ENCODE measurements around the gene MPHOSPH6.
"Not testable (repeated sequence)": the region's sequence is repeated elsewhere in the genome, so short reads cannot be mapped to it uniquely, and the experiment has no call there.

MPHOSPH6 gene

DNA sequence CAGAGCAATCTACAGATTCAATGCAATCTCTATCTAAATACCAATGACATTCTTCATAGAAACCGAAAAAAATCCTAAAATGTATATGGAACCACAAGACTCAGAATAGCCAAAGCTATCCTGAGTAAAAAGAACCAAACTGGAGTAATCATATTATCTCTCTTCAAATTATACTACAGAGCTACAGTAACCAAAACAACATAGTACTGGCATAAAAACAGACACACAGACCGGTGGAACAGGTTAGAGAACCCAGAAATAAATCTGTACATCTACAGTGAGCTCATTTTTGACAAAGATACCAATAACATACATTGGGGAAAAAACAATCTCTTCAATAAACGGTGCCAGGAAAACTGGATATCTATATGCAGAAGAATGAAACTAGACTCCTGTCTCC, 45.4 kb downstream of the MPHOSPH6 start:
- no peaks in the 10 kb centered on the region for H3K36me3 Mint-ChIP-seq (ENCODE audit: low read depth)
- H3K27ac Mint-ChIP-seq: no peak overlapping the region
- no peaks in the 10 kb centered on the region for H3K9me3 Mint-ChIP-seq
- H3K4me1 Mint-ChIP-seq (ENCODE audit: low read depth): peaks cover 2% of the 10 kb centered on the region
- no peak for DNase-seq (ENCODE audit: low spot score)
- H3K4me3 Mint-ChIP-seq: no peak overlapping the region
- peaks cover 25% of the 10 kb centered on the region for H3K27me3 Mint-ChIP-seq (ENCODE audit: low read depth)

DNA sequence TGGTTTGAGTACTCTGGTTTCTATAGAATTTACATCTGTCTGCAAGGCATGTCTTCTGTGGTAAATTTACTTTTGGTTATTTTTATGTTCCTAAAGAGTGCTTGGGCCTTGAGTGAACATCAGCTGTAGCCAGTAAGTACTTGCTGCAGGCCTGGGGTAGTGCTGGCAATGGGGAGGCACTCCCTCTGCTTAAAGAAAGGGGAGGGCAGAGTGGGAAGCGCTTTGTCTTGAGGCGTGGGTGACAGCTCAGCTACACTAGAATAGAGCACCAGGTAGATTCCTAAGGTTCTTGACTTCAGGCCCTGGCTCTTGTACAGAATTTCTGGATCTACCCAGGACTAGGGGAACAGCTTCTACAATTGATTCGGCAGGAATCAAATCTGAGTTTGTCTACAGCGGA, 50.6 kb downstream of the MPHOSPH6 start:
- Mint-ChIP-seq H3K27ac (no peak overlapping the region), H3K4me1 (ENCODE audit: low read depth) (no peaks in the 10 kb centered on the region), H3K9me3 (no peaks in the 10 kb centered on the region), H3K27me3 (ENCODE audit: low read depth) (peaks cover 17% of the 10 kb centered on the region), H3K36me3 (ENCODE audit: low read depth) (no peaks in the 10 kb centered on the region), H3K4me3 (no peak overlapping the region)
- no peak for DNase-seq (ENCODE audit: low spot score)

DNA sequence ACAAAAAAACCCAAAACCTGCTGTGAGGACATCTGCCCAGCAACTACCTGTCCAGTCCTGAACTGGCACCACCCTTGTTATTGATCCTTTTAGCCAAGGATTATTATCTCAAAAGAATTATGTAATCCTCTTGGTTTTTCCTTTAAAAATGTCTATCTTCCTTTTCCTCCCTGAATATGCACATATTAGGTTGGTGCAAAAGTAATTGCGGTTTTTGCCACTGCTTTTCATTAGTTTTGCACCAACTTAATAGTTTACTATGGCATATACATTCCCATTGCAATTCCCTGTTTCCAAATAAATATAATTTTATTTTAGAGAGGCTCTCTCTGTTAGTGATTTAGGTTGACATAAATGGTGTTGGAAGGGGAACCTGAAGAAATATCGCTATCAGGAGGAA, 51.3 kb downstream of the MPHOSPH6 start:
- Mint-ChIP-seq H3K36me3 (ENCODE audit: low read depth) (no peaks in the 10 kb centered on the region), H3K4me1 (ENCODE audit: low read depth) (no peaks in the 10 kb centered on the region), H3K9me3 (no peaks in the 10 kb centered on the region), H3K27ac (no peak overlapping the region), H3K4me3 (no peak overlapping the region), H3K27me3 (ENCODE audit: low read depth) (peaks cover 14% of the 10 kb centered on the region)
- DNase-seq (ENCODE audit: low spot score): no peak

DNA sequence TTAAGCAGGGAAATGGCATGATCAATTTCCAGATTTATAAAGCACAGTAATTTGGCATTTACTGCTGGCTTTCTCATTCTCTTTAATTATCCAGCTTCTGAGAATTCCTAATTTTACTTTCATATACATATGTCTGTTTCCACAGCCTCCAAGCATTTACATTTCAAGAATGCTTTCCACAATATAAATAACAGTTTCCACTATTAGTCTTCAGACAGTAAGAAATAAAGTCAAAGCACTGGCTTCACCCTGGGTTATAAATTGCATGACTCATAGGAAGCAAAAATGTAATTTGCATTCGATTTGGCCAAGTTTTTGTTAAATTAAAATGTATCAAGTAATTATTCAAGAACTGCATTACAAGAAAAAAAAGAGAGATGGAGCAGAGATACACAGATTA, 53.5 kb downstream of the MPHOSPH6 start:
- Mint-ChIP-seq H3K4me3 (no peak overlapping the region), H3K4me1 (ENCODE audit: low read depth) (peaks cover 2% of the 10 kb centered on the region), H3K27ac (no peak overlapping the region), H3K36me3 (ENCODE audit: low read depth) (no peaks in the 10 kb centered on the region), H3K27me3 (ENCODE audit: low read depth) (peaks cover 5% of the 10 kb centered on the region), H3K9me3 (no peaks in the 10 kb centered on the region)
- no peak for DNase-seq (ENCODE audit: low spot score)

DNA sequence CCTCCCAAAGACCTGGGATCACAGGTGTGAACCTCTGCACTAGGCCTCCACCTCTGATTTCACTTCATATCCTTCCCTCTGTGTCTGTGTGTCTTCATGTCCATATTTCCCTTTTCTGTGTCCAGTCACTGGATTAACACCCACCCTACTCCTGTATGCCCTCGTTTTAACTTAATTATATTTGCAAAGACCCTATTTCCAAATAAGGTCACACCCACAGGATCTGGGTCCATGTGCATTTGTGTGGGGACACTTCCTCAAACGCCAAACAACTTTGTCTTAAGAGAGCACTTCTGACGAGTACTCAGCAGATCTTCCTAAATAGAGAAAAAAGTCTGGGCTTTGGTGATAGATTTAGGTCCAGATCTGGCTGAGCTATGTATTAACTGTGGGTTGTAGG, 56.3 kb downstream of the MPHOSPH6 start:
- no peaks in the 10 kb centered on the region for H3K36me3 Mint-ChIP-seq (ENCODE audit: low read depth)
- peaks cover 2% of the 10 kb centered on the region for H3K4me1 Mint-ChIP-seq (ENCODE audit: low read depth)
- no peaks in the 10 kb centered on the region for H3K9me3 Mint-ChIP-seq
- no peak for DNase-seq (ENCODE audit: low spot score)
- peaks cover 5% of the 10 kb centered on the region for H3K27me3 Mint-ChIP-seq (ENCODE audit: low read depth)
- no peak overlapping the region for H3K27ac Mint-ChIP-seq
- no peak overlapping the region for H3K4me3 Mint-ChIP-seq

DNA sequence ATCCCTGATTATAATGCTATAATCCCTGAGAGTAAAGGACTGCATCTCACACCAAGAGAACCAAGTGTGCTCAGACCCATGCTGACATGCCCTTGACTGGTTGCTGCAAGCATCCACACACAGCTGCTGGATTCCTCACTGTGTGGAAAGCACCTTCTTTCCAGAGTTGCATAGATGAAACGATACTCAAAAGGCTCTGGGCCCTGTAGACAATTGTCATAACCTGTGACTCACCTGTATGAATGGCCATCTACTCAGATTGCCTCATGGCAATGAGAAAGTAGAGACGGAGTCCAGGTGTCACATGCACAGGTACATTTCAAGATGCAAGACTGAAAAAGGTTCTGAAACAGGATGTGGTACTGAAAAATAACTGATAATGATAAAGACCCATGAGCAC, 58.1 kb downstream of the MPHOSPH6 start:
- no peak overlapping the region for H3K27ac Mint-ChIP-seq
- peaks cover 2% of the 10 kb centered on the region for H3K4me1 Mint-ChIP-seq (ENCODE audit: low read depth)
- H3K36me3 Mint-ChIP-seq (ENCODE audit: low read depth): no peaks in the 10 kb centered on the region
- no peaks in the 10 kb centered on the region for H3K27me3 Mint-ChIP-seq (ENCODE audit: low read depth)
- no peak overlapping the region for H3K4me3 Mint-ChIP-seq
- H3K9me3 Mint-ChIP-seq: no peaks in the 10 kb centered on the region
- no peak for DNase-seq (ENCODE audit: low spot score)

DNA sequence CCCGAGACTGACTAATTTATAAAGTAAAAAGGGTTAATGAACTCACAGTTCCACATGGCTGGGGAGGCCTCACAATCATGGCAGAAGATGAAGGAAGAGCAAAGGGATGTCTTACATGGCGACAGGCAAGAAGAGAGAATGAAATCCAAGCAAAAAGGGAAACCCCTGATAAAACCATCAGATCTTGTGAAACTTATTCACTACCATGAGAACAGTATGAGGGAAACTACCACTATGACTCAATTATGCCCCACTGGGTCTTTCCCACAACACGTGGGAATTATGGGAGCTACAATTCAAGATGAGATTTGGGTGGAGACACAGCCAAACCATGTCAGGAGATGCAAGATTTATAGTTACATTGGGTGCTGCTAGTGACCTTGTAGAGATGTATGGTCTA, 60.8 kb downstream of the MPHOSPH6 start:
- not testable (repeated sequence) for H3K9me3 Mint-ChIP-seq; H3K27me3 Mint-ChIP-seq (ENCODE audit: low read depth); H3K36me3 Mint-ChIP-seq (ENCODE audit: low read depth); H3K4me1 Mint-ChIP-seq (ENCODE audit: low read depth); H3K27ac Mint-ChIP-seq; DNase-seq (ENCODE audit: low spot score); H3K4me3 Mint-ChIP-seq

GRCh38 chr16:82108774-82109173, 61.2 kb downstream of the MPHOSPH6 start:
- H3K4me3 Mint-ChIP-seq: no peak overlapping the region
- no peak overlapping the region for H3K27ac Mint-ChIP-seq
- H3K36me3 Mint-ChIP-seq (ENCODE audit: low read depth): no peaks in the 10 kb centered on the region
- peaks cover 2% of the 10 kb centered on the region for H3K4me1 Mint-ChIP-seq (ENCODE audit: low read depth)
- H3K9me3 Mint-ChIP-seq: no peaks in the 10 kb centered on the region
- peaks cover 3% of the 10 kb centered on the region for H3K27me3 Mint-ChIP-seq (ENCODE audit: low read depth)
- DNase-seq (ENCODE audit: low spot score): no peak

- Mint-ChIP-seq H3K27me3 (ENCODE audit: low read depth) (peaks cover 6% of the 10 kb centered on the region), H3K4me1 (ENCODE audit: low read depth) (peaks cover 2% of the 10 kb centered on the region), H3K4me3 (no peak overlapping the region), H3K27ac (no peak overlapping the region), H3K36me3 (ENCODE audit: low read depth) (no peaks in the 10 kb centered on the region), H3K9me3 (no peaks in the 10 kb centered on the region)
- no peak for DNase-seq (ENCODE audit: low spot score)
Measured at GRCh38 chr16:82108100-82108499, 61.9 kb downstream of the MPHOSPH6 start.

- Mint-ChIP-seq H3K9me3 (no peaks in the 10 kb centered on the region), H3K27ac (no peak overlapping the region), H3K36me3 (ENCODE audit: low read depth) (no peaks in the 10 kb centered on the region), H3K4me3 (no peak overlapping the region), H3K27me3 (ENCODE audit: low read depth) (peaks cover 17% of the 10 kb centered on the region), H3K4me1 (ENCODE audit: low read depth) (no peaks in the 10 kb centered on the region)
- DNase-seq (ENCODE audit: low spot score): no peak
Measured at GRCh38 chr16:82105107-82105506, 64.9 kb downstream of the MPHOSPH6 start.
